ENCODE results near the gene LEFTY2. TPM values are rescaled to one million over a fixed set of nuclear protein-coding genes. Genes with fewer than 3 reads are reported as not detected.

Gene LEFTY2
- polyA plus RNA-seq, 3 donors, result not detected

DNA sequence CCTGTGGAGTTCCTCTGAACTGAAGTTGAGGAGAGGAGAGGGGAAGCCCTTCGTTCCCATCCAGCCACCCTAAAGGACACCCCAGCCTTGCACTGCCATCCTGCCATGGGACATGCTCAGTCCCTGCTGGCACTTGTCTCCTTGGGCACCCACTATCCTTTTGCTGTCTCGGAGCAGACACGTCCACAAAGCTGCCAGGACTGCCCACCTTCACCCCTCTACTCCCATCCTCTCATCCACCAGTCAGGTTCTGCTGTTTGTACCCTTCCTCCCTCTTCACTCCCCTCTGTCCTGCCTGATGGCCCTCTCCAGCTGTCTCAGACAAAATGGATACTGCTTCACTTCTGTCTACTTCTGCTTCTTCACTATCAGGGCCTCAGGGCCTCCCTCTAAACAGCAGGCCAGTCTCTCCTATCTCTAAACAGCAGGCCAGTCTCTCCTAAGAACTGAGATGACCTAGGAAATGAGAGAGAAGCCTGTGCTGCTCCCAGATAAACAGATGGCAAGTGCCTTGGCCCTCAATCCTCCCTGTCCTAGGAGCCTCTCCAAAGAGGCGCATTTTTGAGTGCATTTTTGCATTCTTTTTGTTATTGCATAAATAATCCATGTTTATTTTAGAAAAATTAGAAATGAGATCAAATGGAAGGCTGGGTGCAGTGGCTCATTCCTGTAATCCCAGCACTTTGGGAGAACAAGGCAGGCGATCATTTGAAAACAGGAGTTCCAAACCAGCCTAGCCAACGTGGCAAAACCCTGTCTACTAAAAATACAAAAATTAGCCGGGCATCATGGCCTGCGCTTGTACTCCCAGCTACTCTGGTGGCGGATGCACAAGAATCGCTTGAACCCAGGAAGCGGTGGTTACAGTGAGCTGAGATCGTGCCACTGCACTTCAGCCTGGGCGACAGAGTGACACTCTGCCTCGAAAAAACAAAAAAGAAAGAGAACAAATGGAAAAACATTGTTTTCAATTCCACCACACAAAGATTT, 12.5 kb downstream of the LEFTY2 start:
- no peaks in the 10 kb centered on the region for H3K27me3 ChIP-seq (ENCODE audit: control insufficient read depth in 2 of 2, insufficient read depth in 2 of 2, low read length in 2 of 2)
- H4K20me1 ChIP-seq (ENCODE audit: insufficient read depth, low read length), result no peaks in the 10 kb centered on the region
- H3K9me3 ChIP-seq (replicated peaks in 1 of 2; ENCODE audit: control insufficient read depth in 1 of 2, insufficient read depth in 1 of 2, low read length in 2 of 2), result no peaks in the 10 kb centered on the region
- Mint-ChIP-seq H3K36me3 (no peaks in the 10 kb centered on the region), H3K9me3 (peaks cover 0 to 1% (median 0%) of the 10 kb centered on the region in 7 donors), H3K4me3 (no peak overlapping the region), H3K27me3 (ENCODE audit: low read depth in 3 of 3) (peaks cover 0 to 5% (median 2%) of the 10 kb centered on the region in 3 donors), H3K4me1 (peaks cover 11% of the 10 kb centered on the region), H3K27ac (peak overlapping the region in 2 of 7 donors; percentile 15 to 24)
- peak overlapping the region; percentile 64 for H2AFZ ChIP-seq (ENCODE audit: insufficient read depth, low read depth, low read length, poor library complexity, severe bottlenecking)
- H3K36me3 ChIP-seq (replicated peaks in 1 of 2; ENCODE audit: control insufficient read depth in 1 of 2, insufficient read depth in 2 of 2, low read length in 2 of 2), result no peaks in the 10 kb centered on the region
- no peak overlapping the region for H3K9ac ChIP-seq (ENCODE audit: insufficient read depth, low read length, poor library complexity, severe bottlenecking)
- DNase-seq, result no peak
- no peak overlapping the region for H3K27ac ChIP-seq (ENCODE audit: low read depth in 1 of 2, low read length in 2 of 2)
- peaks cover 5% of the 10 kb centered on the region for H3K79me2 ChIP-seq (ENCODE audit: insufficient read depth, low read length)
- TF ChIP-seq, protein P1, sequence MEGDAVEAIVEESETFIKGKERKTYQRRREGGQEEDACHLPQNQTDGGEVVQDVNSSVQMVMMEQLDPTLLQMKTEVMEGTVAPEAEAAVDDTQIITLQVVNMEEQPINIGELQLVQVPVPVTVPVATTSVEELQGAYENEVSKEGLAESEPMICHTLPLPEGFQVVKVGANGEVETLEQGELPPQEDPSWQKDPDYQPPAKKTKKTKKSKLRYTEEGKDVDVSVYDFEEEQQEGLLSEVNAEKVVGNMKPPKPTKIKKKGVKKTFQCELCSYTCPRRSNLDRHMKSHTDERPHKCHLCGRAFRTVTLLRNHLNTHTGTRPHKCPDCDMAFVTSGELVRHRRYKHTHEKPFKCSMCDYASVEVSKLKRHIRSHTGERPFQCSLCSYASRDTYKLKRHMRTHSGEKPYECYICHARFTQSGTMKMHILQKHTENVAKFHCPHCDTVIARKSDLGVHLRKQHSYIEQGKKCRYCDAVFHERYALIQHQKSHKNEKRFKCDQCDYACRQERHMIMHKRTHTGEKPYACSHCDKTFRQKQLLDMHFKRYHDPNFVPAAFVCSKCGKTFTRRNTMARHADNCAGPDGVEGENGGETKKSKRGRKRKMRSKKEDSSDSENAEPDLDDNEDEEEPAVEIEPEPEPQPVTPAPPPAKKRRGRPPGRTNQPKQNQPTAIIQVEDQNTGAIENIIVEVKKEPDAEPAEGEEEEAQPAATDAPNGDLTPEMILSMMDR (IDR thresholded peaks at IDR 0.05), result no peak
- no peak overlapping the region for H3K4me3 ChIP-seq (replicated peaks in 1 of 3; ENCODE audit: low read depth in 2 of 3, low read length in 3 of 3)
- H3K4me1 ChIP-seq (ENCODE audit: control insufficient read depth in 1 of 2, insufficient read depth in 2 of 2, low read length in 2 of 2), result peaks cover 2 to 12% of the 10 kb centered on the region in 2 donors
- H3K4me2 ChIP-seq (replicated peaks; ENCODE audit: extremely low read depth, low read length, poor library complexity, severe bottlenecking), result no peak overlapping the region
- 94% methylated on average over 12 of the region's 14 CpGs for WGBS (ENCODE audit: insufficient coverage)
- intact Hi-C loops (cut with micrococcal nuclease), result no loop called here

DNA sequence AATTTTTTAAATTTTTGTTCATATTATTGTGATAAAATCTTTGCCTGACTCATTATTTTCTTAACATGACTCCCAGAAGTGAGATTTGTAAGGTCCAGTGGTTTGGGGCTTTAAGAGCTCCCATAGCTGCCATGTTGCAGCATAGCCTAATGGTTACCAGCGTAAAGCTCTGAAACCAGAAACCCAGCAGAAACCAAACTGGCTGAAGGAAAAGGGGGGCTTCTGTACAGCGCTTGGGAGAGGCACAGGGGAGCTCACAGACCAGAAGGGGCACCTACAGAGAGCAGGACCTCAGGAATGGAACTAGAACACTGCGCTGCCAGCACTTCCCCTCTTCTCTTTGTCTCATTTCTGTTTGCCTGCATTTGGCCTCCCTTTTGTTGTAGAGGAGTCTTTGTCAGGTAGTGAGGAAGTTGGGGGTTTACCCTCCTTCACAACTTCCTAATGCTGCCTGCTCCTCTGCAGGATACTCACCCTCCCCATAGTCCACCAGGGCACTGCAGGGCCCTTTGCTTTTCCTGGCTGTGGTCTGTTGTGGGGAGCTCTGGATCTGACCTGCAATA, 14.4 kb downstream of the LEFTY2 start:
- Mint-ChIP-seq H3K36me3 (peaks cover 1 to 8% of the 10 kb centered on the region in 2 donors), H3K27ac (no peak overlapping the region), H3K4me3 (no peak overlapping the region), H3K9me3 (peaks cover 0 to 1% (median 0%) of the 10 kb centered on the region in 7 donors), H3K27me3 (ENCODE audit: low read depth in 3 of 3) (peaks cover 0 to 5% (median 2%) of the 10 kb centered on the region in 3 donors), H3K4me1 (peaks cover 21% of the 10 kb centered on the region)
- Histone ChIP-seq H2AFZ (ENCODE audit: insufficient read depth, low read depth, low read length, poor library complexity, severe bottlenecking) (peak overlapping the region; percentile 78), H3K9me3 (replicated peaks in 1 of 2; ENCODE audit: control insufficient read depth in 1 of 2, insufficient read depth in 1 of 2, low read length in 2 of 2) (no peaks in the 10 kb centered on the region), H3K9ac (ENCODE audit: insufficient read depth, low read length, poor library complexity, severe bottlenecking) (no peak overlapping the region), H3K27me3 (ENCODE audit: control insufficient read depth in 2 of 2, insufficient read depth in 2 of 2, low read length in 2 of 2) (no peaks in the 10 kb centered on the region), H3K36me3 (replicated peaks in 1 of 2; ENCODE audit: control insufficient read depth in 1 of 2, insufficient read depth in 2 of 2, low read length in 2 of 2) (peaks cover 7 to 11% of the 10 kb centered on the region in 2 donors), H3K4me2 (replicated peaks; ENCODE audit: extremely low read depth, low read length, poor library complexity, severe bottlenecking) (no peak overlapping the region), H3K79me2 (ENCODE audit: insufficient read depth, low read length) (peaks cover 18% of the 10 kb centered on the region), H3K4me3 (replicated peaks in 1 of 3; ENCODE audit: low read depth in 2 of 3, low read length in 3 of 3) (no peak overlapping the region), H3K4me1 (ENCODE audit: control insufficient read depth in 1 of 2, insufficient read depth in 2 of 2, low read length in 2 of 2) (peaks cover 12 to 26% of the 10 kb centered on the region in 2 donors), H4K20me1 (ENCODE audit: insufficient read depth, low read length) (no peaks in the 10 kb centered on the region), H3K27ac (ENCODE audit: low read depth in 1 of 2, low read length in 2 of 2) (no peak overlapping the region)
- TF ChIP-seq, protein P1 (IDR thresholded peaks at IDR 0.05), result no peak
- intact Hi-C loops (cut with micrococcal nuclease), result no loop called here
- WGBS (ENCODE audit: insufficient coverage), result 100% methylated on average over 1 of the region's 3 CpGs
- no peak for DNase-seq

All from CD14-positive monocyte (primary cell).